GM12865 (cell line): ENCODE results near the gene UMPS.
"Not testable (repeated sequence)": the region's sequence is repeated elsewhere in the genome, so short reads cannot be mapped to it uniquely, and the experiment has no call there.

Experiments used
- DNase-seq: peaks from one replicate; pipeline ENCODE4 v3.0.0; 2010; ENCODE audit warnings: low read depth
- H3K4me3 ChIP-seq: 2 replicates; pipeline ENCODE4 v1.5.1; 2011; ENCODE audit warnings: mild to moderate bottlenecking, low read depth, low read length, control low read depth
- CTCF ChIP-seq: IDR thresholded peaks from 2 replicates; pipeline ENCODE4 v1.5.1; 2011; ENCODE audit warnings: low read length, control low read depth, low read depth, inconsistent platforms; ENCODE audit not compliant: insufficient read depth; ENCODE audit errors: missing control alignments

Gene UMPS

DNA sequence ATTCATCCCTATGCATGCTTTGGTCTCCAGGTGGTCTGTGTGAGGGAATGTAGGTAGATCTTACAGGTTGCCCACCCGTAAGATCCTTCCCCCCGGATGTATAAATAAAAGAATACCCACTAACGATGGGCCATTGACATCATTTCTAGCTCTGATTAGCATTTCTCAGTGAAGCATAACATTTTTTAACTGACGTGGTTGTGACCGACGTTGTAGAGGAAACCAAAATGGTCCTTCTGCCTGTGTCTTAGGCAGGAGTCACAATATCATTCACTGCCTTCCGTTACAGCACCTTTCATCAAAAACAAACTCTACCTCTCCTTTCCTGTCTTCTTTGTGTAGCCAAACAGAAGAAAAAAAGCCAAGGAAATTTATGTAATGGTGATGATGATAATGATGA lies 27.3 kb upstream of the UMPS start:
- no peak overlapping the region for H3K4me3 ChIP-seq
- DNase-seq: no peak
- TF ChIP-seq CTCF: no peak

DNA sequence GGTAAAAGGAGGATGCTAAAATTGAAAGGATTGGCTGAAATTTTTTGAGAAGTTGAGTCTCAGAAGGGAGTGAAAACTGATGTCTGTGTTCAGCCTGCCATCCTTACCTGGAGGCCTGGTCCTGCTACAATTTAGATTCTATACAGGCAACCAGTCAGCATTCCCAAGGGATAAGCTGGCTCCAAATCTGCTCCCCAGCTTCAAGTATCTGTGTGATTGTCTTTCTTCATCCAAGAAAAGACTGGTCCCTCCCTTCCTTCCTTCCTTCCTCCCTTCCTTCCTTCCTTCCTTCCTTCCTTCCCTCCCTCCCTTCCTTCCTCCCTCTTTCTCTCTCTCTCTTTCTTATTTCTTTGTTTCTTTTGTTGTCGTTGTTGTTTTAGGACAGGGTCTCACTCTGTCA lies 24.7 kb upstream of the UMPS start:
- no peak for TF ChIP-seq CTCF
- DNase-seq: no peak
- no peak overlapping the region for H3K4me3 ChIP-seq

- H3K4me3 ChIP-seq, DNase-seq: not testable (repeated sequence)
These were observed 23.0 kb upstream of the UMPS start for GRCh38 chr3:124707223-124707622.

DNA sequence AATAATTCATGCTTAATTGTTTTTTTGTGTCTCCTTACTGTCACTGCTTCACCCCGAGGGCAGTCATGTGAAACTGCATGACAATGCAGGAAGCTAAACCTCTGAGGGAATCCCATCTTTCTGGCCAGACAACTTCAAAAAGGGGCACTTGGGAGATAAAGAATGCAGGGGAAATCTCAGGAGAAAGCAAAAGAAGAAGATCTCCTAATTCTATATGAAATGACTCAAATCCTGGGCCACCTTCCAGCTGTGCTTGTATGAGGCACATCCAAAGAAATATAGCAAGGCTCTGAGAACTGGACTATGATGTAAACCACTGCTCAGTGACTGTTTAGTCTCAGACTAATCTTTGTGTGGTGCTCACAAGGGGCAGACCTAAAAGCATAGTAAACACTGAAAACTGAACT lies 22.6 kb upstream of the UMPS start:
- TF ChIP-seq CTCF: no peak
- DNase-seq: no peak
- no peak overlapping the region for H3K4me3 ChIP-seq

DNA sequence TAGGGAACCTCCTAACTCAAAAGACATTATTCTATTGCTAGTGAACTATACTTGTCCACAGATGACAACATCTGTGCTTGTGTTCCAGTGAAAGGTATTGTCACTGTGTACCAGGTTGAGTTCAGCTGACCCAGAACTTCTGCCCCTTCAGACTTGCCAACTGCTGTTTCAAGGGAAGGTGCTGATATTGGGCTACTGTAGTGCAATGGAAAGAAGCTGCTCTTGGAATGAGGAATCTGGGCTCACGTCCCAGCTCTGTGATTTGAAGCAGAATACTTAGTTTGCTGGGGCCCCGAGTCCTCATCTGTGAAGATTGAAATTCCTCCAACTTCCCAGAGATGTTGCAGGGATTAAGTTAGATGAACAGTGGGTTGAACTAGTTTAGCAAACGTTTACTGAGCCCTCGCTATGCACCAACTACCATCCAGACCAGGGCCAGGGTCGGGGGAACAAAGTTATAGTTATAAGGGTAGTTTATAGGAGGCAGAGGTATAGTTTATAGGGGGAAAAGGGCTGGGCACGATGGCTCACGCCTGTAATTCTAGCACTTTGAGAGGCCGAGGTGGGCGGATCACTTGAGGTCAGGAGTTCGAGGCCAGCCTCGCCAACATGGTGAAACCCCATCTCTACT lies 15.9 kb upstream of the UMPS start:
- no peak for TF ChIP-seq CTCF
- H3K4me3 ChIP-seq: no peak overlapping the region
- DNase-seq: no peak

GRCh38 chr3:124722589-124722988 lies 7.7 kb upstream of the UMPS start:
- H3K4me3 ChIP-seq: no peak overlapping the region
- no peak for DNase-seq
- no peak for TF ChIP-seq CTCF

DNA sequence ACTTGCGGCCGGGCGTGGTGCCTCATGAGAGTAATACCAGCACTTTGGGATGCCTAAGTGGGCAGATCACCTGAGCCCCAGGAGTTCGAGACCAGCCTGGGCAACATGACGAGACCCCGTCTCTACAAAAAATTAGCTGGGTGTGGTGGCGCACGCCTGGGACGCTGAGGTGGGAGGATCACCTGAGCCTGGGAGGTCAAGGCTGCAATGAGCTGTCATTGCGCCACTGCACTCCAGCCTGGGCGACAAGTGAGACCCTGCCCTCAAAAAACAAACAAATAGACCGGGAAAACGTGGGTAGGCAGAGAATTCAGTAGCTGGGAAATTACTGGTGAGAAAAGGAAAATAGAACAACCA lies 667 bp downstream of the UMPS start:
- DNase-seq: no peak
- peak overlapping the region; percentile 70 for H3K4me3 ChIP-seq
- TF ChIP-seq CTCF: no peak
